GM19395 (cell line): ENCODE results near the gene GORAB.

ENCODE experiments used
- ATAC-seq: cut with Tn5 transposase; IDR thresholded peaks from one replicate; pipeline ENCODE4 v1.9.1; 2021; ENCODE audit warnings: mild to moderate bottlenecking, moderate library complexity; ENCODE audit not compliant: unreplicated experiment

GORAB gene

GRCh38 chr1:170531758-170532657 is at the start of gene GORAB:
TSS of gene GORAB (plus strand) at chr1:170532166. CDS start at chr1:170532224, 58 bp downstream.
- peak; percentile 98 for ATAC-seq

- ATAC-seq = no peak
Observed at GRCh38 chr1:170483051-170483450, 48.9 kb upstream of the GORAB start.

- ATAC-seq = no peak
Observed at GRCh38 chr1:170487503-170487902, 44.5 kb upstream of the GORAB start.

GRCh38 chr1:170491291-170491690 is 40.7 kb upstream of the GORAB start:
- ATAC-seq = no peak

- no peak for ATAC-seq
Observed at GRCh38 chr1:170494369-170494768, 37.6 kb upstream of the GORAB start.

- ATAC-seq = no peak
Observed at GRCh38 chr1:170495006-170495405, 37.0 kb upstream of the GORAB start.

- ATAC-seq = no peak
Observed at GRCh38 chr1:170498876-170499275, 33.1 kb upstream of the GORAB start.

GRCh38 chr1:170503665-170504064 is 28.3 kb upstream of the GORAB start:
- ATAC-seq = no peak

- ATAC-seq = no peak
Observed at GRCh38 chr1:170510163-170510562, 21.8 kb upstream of the GORAB start.

GRCh38 chr1:170511038-170511437 is 20.9 kb upstream of the GORAB start:
- ATAC-seq = no peak

- no peak for ATAC-seq
Observed at GRCh38 chr1:170513138-170513537, 18.8 kb upstream of the GORAB start.

GRCh38 chr1:170518185-170518834 is 13.7 kb upstream of the GORAB start:
- no peak for ATAC-seq

GRCh38 chr1:170518965-170519364 is 13.0 kb upstream of the GORAB start:
- no peak for ATAC-seq

GRCh38 chr1:170520601-170521000 is 11.4 kb upstream of the GORAB start:
- ATAC-seq = no peak

- no peak for ATAC-seq
Observed at GRCh38 chr1:170521818-170522217, 10.1 kb upstream of the GORAB start.

- ATAC-seq = no peak
Observed at GRCh38 chr1:170530972-170531757, 801 bp upstream of the GORAB start.

GRCh38 chr1:170533298-170533697 is 1.3 kb downstream of the GORAB start:
- no peak for ATAC-seq

GRCh38 chr1:170534626-170535147 is 2.7 kb downstream of the GORAB start:
- ATAC-seq = no peak

GRCh38 chr1:170535418-170535817 is 3.5 kb downstream of the GORAB start:
- no peak for ATAC-seq

GRCh38 chr1:170536924-170537551 is 5.1 kb downstream of the GORAB start:
- no peak for ATAC-seq
